ENCODE measurements around the gene NYAP2. TPM values are rescaled to one million over a fixed set of nuclear protein-coding genes. Genes with fewer than 3 reads are reported as not detected.

Gene NYAP2
- total and polyA plus RNA-seq, 10 of the 15 experiments (the other 5 are each of a cell fraction or from before 2014, with no cell fraction given): 0.03 TPM; not detected in 9

DNA sequence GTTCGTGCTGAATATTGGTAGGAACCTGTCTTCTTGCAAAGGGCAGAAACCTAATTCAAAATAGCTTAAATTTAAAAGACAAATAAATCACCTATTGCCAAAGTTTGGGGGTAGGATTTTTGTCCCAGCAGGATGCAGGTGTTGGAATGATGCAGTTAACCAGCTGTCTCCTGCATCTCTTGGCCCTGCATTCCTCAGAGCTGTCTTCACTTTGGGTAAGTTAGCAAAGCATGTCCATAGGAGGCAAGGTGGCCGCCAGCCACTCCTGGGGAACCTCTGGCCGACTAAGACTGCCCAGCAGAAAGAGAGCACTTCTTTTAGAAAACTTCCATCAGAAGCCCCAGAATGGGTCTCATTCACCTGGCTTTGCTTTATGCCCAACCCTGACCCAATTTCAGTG lies 20.5 kb upstream of the NYAP2 start:
- Histone ChIP-seq H4K20me1 (ENCODE audit: control insufficient read depth, insufficient read depth) (no peaks in the 10 kb centered on the region), H3K4me1 (ENCODE audit: control insufficient read depth, insufficient read depth, low read length) (no peaks in the 10 kb centered on the region), H2AFZ (ENCODE audit: control insufficient read depth, low read depth, low read length) (no peak overlapping the region), H3K9ac (ENCODE audit: control insufficient read depth, insufficient read depth, low read length) (no peak overlapping the region), H3K79me2 (ENCODE audit: control insufficient read depth, insufficient read depth, low read length) (no peaks in the 10 kb centered on the region), H3K27me3 (replicated peaks in 1 of 2; ENCODE audit: control insufficient read depth in 2 of 2, insufficient read depth in 2 of 2, low read length in 1 of 2) (no peaks in the 10 kb centered on the region), H3K36me3 (ENCODE audit: control insufficient read depth in 2 of 2, insufficient read depth in 2 of 2, low read length in 1 of 2) (no peaks in the 10 kb centered on the region), H3K27ac (ENCODE audit: control insufficient read depth, insufficient read depth) (no peak overlapping the region), H3K4me3 (no peak overlapping the region), H3K4me2 (ENCODE audit: control insufficient read depth, insufficient read depth) (no peak overlapping the region), H3K9me3 (replicated peaks; ENCODE audit: control insufficient read depth, insufficient read depth, low read length) (no peaks in the 10 kb centered on the region)
- ChIA-PET SMC1A (ENCODE audit: uncharacterized antibody, unreplicated experiment) (interaction anchor here (0.7 kb wide), 1 partner anchor 10 kb away, joined by 3 read pairs; no protein-coding TSS in a partner anchor), RAD21 (ENCODE audit: unreplicated experiment) (no interaction called here), CTCF (interaction anchor here (0.7 to 1.0 kb wide), 2 partner anchors 17 to 96 kb away, joined by 3 to 4 read pairs; no protein-coding TSS in a partner anchor), POLR2A (no interaction called here)
- in situ Hi-C loops (cut with MboI) (no loop called here), intact Hi-C loops (cut with micrococcal nuclease; ENCODE audit: unreplicated experiment) (no loop called here)
- 6% methylated on average over 3 of the region's 3 CpGs for WGBS (ENCODE audit: insufficient coverage, insufficient replicate concordance, low lambda C conversion rate, missing lambda C conversion rate)
- no peak for ATAC-seq
- FAIRE-seq: no peak
- TF ChIP-seq STAT3 (IDR thresholded peaks at IDR 0.05; ENCODE audit: low read depth, low read length) (no peak), SPI1 (IDR thresholded peaks at IDR 0.05; ENCODE audit: borderline replicate concordance, insufficient read depth, low read depth, low read length) (no peak), PML (IDR thresholded peaks at IDR 0.05; ENCODE audit: low read length) (no peak), ZBTB40 (IDR thresholded peaks at IDR 0.05; ENCODE audit: borderline replicate concordance) (no peak)
- DNase-seq (ENCODE audit: low read depth, low spot score): no peak
- no TSS peak for BruUV-seq (replicated peaks)

Measured in GM12878 (cell line).